ENCODE measurements around the gene ABCB4.

ABCB4 gene

DNA sequence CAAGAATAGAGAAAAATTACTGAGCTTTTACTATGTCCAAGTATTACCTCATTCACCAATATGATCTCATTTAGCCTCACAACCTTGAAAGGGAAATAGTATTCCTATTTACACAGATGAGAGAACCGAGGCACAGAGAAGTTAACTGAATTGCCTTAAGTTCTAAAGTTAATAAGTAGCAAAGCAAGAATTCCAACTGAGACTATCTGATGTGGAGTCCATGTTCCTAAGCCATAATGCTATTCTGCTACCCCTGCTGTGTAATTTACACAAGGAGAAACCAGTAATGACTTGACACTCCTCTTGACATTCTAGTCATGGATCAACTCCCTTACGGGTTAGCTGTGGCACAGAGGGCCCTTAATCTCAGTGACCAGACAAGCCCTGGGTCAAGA, 60.7 kb downstream of the ABCB4 start:
- TF ChIP-seq, protein P1, sequence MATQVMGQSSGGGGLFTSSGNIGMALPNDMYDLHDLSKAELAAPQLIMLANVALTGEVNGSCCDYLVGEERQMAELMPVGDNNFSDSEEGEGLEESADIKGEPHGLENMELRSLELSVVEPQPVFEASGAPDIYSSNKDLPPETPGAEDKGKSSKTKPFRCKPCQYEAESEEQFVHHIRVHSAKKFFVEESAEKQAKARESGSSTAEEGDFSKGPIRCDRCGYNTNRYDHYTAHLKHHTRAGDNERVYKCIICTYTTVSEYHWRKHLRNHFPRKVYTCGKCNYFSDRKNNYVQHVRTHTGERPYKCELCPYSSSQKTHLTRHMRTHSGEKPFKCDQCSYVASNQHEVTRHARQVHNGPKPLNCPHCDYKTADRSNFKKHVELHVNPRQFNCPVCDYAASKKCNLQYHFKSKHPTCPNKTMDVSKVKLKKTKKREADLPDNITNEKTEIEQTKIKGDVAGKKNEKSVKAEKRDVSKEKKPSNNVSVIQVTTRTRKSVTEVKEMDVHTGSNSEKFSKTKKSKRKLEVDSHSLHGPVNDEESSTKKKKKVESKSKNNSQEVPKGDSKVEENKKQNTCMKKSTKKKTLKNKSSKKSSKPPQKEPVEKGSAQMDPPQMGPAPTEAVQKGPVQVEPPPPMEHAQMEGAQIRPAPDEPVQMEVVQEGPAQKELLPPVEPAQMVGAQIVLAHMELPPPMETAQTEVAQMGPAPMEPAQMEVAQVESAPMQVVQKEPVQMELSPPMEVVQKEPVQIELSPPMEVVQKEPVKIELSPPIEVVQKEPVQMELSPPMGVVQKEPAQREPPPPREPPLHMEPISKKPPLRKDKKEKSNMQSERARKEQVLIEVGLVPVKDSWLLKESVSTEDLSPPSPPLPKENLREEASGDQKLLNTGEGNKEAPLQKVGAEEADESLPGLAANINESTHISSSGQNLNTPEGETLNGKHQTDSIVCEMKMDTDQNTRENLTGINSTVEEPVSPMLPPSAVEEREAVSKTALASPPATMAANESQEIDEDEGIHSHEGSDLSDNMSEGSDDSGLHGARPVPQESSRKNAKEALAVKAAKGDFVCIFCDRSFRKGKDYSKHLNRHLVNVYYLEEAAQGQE (IDR thresholded peaks at IDR 0.05; ENCODE audit: insufficient read depth in 1 of 2, low read depth in 2 of 2, low read length in 2 of 2) = no peak
- TF ChIP-seq FOXP2 (optimal IDR thresholded peaks at IDR 0.05; ENCODE audit: borderline replicate concordance, extremely low read depth, extremely low read length, insufficient read depth) (no peak), TAF1 (IDR thresholded peaks at IDR 0.05; ENCODE audit: borderline replicate concordance, insufficient read depth, low read length) (no peak)

DNA sequence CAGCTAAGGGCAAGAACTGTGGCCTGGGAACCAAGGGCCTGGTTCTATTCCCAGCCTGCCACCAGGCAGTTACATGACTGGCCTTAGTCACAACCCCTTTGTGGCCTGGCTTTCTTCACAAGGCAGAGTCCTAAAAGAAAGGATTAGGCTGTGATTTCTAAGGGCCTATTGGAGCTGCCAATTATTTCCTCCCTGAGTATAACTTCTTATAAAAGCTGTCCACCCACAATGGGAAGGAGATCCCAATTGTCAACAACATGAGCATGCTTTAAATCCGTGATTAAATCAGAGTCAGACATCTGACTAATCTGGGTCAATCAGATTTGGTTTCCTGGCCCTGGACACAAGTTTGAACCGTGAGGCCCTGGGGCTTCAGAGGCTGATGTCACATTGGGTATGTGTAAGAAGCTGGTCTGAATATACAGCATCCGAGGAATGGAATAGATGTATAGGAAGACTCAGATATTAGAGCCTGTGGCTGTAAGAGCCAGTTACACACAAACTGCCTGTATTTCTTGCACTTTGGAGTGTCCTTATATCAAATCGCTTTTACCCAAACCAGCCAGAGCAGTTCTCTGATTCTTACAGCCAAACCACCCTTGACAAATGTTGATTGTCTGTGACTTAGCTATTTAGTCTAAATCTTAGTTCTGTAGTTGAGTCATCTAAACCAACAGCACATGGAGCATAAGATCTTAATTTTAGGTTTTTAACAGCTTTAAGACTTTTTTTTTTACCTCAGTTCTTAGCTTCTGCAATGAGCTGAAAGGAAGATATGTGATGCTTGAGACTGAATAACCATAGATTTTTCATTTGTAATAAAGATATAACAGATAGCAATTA, 61.3 kb downstream of the ABCB4 start:
- TF ChIP-seq FOXP2 (optimal IDR thresholded peaks at IDR 0.05; ENCODE audit: borderline replicate concordance, extremely low read depth, extremely low read length, insufficient read depth) (no peak), POLR2AphosphoS5 (IDR thresholded peaks at IDR 0.05; ENCODE audit: low read depth, low read length) (no peak), TAF1 (IDR thresholded peaks at IDR 0.05; ENCODE audit: borderline replicate concordance, insufficient read depth, low read length) (no peak), SIN3A (IDR thresholded peaks at IDR 0.05; ENCODE audit: borderline replicate concordance, insufficient read depth, low read length) (no peak)
- TF ChIP-seq, protein P1 (IDR thresholded peaks at IDR 0.05; ENCODE audit: insufficient read depth in 1 of 2, low read depth in 2 of 2, low read length in 2 of 2) = no peak

DNA sequence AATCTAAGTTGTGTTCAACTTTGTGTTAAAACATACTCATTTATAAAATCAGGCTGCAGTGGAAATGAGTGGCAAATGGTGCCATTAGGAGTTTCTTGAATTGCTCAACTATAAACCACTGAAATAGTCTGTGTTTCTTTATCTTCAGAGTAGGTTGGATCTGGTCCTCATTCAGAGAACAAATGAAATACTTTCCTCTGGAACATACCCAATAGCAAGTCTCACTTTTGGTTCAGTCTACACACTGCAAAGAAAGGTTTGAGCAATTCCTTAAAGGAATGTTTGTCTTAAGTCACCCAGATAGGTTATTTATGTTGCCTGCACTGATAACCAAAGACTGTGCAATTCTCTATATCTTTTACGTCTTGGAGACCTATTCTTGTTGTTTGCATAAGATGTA, 62.5 kb downstream of the ABCB4 start:
- no peak for TF ChIP-seq TAF1 (IDR thresholded peaks at IDR 0.05; ENCODE audit: borderline replicate concordance, insufficient read depth, low read length)

DNA sequence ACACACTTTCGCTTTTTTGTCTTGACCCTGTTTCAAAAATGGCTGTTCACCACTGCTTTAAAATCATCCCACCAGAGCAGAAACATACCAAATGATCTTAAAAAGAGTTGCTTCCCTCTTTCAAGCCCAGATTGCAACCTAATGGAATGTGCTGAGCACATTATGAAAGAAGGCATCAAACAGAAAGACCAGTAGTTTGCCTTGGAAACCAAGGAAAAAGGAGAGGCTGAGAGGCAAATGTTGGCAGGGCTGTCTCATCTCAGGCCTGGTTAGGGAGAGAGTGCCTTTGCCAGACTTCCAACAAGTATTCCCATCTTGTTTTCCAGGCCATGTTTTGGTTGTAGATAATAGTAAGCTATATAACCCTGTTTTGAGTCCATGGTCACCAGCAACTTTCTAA, 64.3 kb downstream of the ABCB4 start:
- no peak for TF ChIP-seq TAF1 (IDR thresholded peaks at IDR 0.05; ENCODE audit: borderline replicate concordance, insufficient read depth, low read length)
- no peak for TF ChIP-seq POLR2AphosphoS5 (IDR thresholded peaks at IDR 0.05; ENCODE audit: low read depth, low read length)
- no peak for TF ChIP-seq FOXP2 (optimal IDR thresholded peaks at IDR 0.05; ENCODE audit: borderline replicate concordance, extremely low read depth, extremely low read length, insufficient read depth)
- no peak for TF ChIP-seq SIN3A (IDR thresholded peaks at IDR 0.05; ENCODE audit: borderline replicate concordance, insufficient read depth, low read length)
- TF ChIP-seq, protein P1 (IDR thresholded peaks at IDR 0.05; ENCODE audit: insufficient read depth in 1 of 2, low read depth in 2 of 2, low read length in 2 of 2) = no peak

DNA sequence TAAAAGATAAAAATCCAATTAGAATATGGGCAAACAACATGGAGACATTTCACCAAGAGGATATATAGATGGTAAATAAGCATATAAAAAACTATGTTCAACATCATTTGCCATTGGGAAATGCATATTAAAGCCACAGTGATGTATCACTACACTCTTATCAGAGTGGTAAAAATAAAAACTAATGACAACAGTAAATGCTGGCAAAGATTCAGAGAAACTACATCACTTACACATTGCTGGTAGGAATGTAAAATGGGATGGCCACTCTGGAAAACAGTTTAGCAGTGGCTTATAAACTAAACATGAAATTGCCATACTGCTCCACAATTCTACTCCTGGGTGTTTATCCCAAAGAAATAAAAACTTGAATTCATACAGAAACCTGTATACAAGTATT, 70.8 kb downstream of the ABCB4 start:
- TF ChIP-seq FOXP2 (optimal IDR thresholded peaks at IDR 0.05; ENCODE audit: borderline replicate concordance, extremely low read depth, extremely low read length, insufficient read depth) = no peak

DNA sequence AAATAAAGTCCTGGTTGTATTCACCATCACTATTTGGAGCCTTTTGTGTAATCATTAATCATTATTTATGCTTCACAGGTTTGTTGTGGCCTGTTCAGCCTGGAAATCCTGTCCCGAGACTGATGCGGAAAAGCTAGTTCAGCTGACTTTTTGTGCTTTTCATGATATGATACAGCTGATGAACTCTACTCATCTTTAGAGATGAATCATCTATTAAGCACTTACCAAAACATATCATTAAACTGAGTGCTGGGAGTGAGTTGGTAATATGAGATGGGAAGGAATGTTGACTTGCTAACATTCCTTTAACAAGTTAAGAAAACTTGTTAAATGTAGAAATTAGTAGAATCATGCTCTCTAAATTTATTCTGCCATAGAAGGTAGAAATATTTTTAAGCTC, 77.0 kb downstream of the ABCB4 start:
- no peak for TF ChIP-seq FOXP2 (optimal IDR thresholded peaks at IDR 0.05; ENCODE audit: borderline replicate concordance, extremely low read depth, extremely low read length, insufficient read depth)
- TF ChIP-seq, protein P1 (IDR thresholded peaks at IDR 0.05; ENCODE audit: insufficient read depth in 1 of 2, low read depth in 2 of 2, low read length in 2 of 2) = no peak
- no peak for TF ChIP-seq POLR2AphosphoS5 (IDR thresholded peaks at IDR 0.05; ENCODE audit: low read depth, low read length)
- no peak for TF ChIP-seq TAF1 (IDR thresholded peaks at IDR 0.05; ENCODE audit: borderline replicate concordance, insufficient read depth, low read length)
- no peak for TF ChIP-seq SIN3A (IDR thresholded peaks at IDR 0.05; ENCODE audit: borderline replicate concordance, insufficient read depth, low read length)

Measured in PFSK-1 (cell line).